GM18502 (cell line): ENCODE data around the gene OCA2.
"Not testable (repeated sequence)": the region's sequence is repeated elsewhere in the genome, so short reads cannot be mapped to it uniquely, and the experiment has no call there.

Experiments used
- ATAC-seq: cut with Tn5 transposase; IDR thresholded peaks from one replicate; pipeline ENCODE4 v1.9.1; 2021; ENCODE audit warnings: mild to moderate bottlenecking; ENCODE audit not compliant: unreplicated experiment, poor library complexity

The OCA2 gene

DNA sequence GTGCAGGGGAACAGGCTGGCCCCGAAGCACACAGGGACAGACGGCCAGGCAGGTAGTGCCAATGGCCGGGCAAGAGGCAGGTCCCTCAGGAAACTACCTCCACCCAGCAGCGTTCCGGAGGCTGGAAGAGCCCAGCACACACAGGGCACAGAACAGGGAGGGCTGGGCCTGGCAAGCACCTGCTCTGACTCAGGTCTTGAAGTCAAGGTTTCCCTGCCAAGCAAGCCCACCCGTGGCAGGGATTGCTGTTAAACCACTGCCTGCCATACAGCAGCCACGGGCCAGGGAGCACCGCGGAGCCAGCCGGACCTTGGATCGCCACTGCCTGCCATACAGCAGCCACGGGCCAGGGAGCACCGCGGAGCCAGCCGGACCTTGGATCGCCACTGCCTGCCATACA lies 22.5 kb upstream of the OCA2 start:
- not testable (repeated sequence) for ATAC-seq

DNA sequence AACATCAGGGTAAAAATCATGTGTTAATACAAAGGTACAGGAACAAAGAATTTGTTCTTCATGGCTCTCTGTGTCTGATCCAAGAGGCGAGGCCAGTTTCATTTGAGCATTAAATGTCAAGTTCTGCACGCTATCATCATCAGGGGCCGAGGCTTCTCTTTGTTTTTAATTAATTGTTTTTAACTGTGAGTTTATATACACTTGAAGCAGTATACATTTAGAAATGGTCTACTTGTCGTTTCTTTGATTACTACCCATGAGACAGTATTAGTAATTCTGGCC lies 21.2 kb upstream of the OCA2 start:
- no peak for ATAC-seq

DNA sequence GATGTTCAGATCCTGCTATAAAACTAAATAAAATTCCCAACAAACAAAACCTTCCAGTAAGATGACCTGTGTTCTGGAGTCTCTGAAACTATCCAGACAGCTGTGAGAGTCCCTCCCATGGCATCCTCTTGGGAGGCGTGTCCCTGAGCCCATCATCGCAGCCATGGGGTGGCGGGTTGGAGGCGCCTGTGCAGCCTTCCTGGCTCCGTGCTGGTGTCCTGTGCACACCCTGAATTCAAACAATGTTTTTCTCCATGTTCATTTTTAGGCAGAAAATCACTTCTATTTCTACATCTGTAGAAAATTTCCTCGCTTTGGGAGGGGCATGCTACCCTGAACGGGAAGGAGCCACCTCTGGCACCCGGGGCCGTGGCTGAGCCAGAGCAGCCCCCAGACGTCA lies 19.4 kb upstream of the OCA2 start:
- no peak for ATAC-seq

DNA sequence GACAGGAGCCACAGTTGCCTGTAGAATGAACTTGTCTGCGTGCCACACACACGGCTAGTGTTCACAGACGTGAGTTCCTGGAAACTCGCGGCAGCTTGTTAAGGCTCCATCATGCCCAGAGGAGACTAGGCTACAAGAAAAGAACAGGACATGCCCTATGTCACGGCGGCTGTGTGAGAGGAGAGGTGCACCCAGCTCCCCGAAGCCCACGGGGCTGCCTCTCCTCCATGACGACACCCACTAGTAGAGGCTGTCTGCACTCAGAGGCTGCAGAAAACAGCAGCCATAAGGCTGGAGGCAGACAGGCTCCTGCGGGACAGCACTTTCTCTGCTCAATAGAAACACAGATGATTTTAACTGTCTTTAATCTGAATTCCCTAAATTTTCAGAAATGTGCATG lies 19.0 kb upstream of the OCA2 start:
- ATAC-seq: no peak

DNA sequence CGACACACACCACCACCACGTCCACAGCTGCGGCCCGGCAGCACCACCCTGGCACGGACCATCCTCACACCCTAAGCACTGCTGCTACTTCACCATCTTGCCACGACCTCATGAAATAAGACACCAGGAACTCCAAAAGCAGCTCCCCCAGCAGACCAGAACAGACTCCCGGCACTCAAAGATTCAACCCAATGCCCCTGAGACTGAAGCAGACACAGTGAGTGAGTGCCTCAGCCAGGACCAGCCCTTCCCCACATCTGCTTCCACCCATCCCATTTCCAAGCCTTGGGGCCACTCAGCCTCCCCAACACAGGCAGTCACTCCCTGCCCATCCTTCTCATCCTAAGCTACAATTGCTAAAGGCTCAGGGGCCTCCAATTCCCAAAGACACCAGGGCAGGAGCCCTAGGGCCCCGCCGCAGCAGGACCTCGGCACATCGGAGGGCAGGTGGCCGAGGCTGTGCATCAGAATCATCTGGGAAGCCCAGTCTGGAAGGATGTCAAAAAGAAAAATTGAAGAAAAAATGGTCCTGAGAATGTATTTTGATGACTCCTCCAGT lies 18.4 kb upstream of the OCA2 start:
- ATAC-seq: no peak

DNA sequence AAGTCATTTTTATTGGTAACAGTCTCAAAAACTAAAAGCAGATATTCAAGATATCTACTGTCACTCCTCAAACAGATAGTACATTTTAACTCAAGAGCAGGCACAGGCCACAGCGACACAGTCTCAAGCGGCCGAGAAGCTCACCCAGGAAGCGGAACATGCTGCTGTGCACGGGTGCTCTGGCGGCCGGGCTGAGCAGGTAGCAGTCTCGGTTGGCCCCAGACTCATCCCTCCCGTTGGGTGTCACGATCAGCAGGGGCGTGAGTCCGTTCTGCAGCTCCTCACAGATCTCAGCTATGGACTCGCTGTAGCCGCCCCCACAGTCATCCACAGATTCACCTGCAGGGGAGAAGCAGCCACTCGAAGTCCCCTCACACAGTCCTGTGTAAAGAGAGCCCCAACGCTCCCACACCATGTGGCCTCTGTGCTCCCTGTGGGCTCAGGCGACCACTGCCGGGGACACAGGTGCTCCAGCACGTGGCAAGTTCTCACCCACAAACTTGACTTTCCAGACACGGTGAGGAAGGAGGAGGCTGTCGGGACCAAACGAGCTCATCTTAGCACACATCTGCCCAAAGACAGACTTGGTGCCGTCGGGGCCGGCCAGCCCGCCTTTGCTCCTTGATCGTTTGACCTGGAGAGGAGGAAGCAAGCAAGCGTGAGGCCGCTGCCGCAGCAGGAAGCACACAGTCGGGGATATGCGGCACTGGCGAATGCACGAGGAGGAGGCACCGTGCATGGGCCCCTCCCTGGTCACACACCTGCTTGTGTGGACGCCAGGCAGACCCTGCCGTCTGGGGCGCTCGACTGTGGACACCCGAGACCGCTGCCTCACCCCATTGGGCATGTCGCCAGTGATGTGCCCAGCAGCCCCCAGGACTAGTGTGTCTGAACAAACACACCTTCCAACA lies 17.7 kb upstream of the OCA2 start:
- no peak for ATAC-seq

DNA sequence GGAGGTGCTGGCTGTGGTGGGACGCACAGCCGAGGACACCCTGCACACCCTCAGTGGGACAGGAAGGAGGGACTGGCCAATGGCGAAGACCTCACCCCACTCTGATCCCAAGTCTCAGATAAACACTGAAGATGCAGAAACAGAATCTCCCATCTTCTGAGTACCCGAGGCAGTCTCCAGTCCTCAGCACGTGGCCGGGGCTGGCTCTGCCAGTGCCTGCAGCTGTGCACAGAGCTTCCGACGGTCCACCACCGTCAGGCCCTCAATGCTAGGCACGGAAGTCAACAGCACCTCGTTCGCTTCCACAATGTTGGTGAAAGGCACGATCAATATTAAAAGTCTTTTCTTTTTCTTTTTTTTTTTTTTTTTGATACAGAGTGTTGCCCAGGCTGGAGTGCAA lies 16.8 kb upstream of the OCA2 start:
- ATAC-seq: no peak

DNA sequence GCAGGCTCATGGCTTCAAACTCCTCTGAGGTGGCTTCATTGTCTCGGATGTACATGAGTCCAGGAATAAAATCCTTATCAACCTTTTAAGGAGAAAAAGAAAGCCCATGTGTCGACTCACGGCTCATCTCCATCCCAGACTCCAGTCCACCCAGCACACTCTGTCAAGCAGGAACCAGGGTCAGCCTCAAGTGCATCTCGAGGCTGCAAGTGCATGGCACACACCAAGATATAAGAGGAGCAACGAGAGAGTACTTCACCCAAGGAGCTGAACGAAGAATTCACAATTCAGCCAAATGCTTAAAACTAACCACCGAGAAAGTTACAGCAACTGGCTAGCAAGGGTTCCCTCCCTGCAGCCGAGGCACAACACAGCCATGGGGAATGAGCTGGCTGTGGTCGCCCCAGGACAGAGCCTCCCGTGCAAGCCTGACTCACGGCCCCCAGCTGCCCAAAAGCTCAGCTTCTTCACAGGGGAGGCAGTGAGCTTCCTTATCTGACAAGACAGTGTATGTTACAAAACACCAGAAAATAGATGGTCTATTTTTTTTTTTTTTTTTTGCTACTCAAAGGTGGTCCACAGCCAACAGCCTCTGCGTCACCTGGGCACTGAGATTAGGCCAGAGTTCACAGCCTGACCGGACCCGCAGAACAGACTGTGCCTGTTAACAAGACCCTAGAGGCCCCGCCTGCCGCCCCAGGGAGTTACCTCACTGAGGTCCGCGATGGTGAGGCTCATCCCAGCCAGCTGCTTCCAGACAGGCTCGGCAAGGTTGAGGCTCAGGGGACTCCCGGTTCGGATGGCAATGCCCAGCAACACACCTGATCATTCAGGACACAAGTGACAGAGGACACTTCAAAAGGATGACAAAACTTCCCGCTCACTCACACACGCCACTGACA lies 15.9 kb upstream of the OCA2 start:
- no peak for ATAC-seq

DNA sequence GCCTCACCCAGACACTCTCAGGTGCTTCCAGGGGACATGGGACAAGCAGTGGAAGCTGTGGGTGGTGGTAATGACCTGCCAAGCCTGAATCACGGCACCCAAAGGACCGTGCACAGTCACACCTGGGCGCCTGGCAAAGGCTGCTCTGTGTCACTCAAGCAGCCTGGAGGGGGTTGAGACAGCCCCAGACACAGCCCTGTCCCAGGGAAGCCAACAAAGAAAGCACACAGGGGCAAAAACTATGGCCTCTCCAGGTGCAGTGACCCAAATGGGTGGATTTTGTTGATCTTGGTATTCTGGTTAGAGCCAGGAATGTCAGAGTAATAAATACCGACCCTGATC lies 15.0 kb upstream of the OCA2 start:
- no peak for ATAC-seq

DNA sequence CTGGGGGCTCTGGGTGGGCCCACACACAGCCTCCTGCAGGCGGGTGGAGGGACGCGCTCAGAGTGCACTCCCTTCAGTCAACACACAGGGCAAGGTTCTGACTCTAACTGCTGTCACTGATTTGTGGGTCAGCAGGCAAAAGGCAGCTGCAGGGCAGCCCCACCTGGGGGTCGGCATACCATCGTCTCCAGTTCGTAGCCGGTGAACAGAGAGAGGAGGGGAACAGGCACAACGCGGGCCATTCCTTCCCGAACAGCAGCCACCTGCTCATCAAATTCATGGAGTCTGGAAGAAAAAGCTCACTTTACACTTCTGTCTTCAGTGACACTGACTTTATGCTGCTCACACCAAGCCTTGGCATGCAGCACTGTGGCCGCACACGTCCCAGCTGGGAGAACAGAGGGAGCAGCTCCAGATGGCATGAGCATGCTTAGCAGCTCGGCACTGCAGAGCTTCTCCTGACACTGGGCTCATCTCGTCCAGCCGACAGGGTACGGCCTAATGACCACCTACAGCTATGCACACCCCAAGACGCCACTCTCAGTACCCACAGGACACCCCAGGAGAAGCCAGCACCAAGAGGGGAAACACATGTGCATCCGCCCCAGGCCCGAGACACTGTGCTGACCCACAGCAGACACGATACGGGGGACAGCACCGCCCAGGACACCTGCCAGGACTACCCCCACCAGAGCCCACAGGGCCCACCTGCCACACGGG lies 14.4 kb upstream of the OCA2 start:
- ATAC-seq: no peak

DNA sequence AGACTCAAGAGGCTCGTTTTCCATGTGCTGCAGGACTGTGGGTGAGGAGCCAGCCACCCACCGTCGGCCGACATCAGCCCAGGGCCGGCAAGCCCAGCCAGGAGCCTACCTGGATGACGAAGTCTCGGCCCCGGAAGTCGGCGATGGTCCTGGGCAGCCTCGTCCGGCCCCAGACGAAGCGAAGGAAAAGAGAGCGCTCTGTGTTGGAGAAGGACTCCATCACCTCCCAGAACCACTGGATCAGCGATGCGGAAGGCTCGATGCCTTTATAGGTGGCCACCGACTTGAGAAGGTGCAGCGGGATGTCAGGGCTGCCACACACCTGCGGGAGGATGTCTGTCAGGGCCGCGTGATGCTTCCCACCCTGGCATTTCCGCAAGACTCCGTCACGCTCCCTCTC lies 13.8 kb upstream of the OCA2 start:
- ATAC-seq: no peak

DNA sequence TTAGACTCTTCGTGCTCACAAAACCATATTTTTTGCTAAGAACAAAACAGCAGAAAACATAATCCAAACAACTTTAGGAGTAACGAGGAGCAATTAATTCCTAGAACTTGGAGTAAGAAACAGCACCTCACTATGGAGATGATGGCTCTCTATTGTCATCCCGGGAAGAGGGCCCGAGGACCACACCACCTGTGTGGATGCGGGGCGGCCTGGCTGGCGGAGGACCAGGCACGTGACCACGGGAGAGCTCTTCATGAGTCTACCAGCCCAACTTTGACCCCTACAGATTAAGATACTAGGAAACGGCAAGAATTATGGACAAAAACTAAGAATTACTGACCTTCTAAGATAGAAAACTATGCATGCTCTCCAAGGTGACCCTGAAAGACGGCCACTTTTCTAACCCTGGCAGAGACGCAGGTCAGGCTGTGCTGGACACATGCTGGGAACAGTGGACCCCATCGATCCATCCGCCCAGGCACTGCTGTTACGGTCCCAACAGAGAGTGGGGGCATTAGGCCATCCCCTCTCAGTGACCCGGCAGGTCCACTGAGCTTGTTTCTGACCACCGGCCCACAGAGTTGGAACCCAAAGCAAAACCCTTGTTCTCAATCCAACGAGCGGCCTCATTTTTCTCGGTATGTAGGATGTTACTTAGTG lies 13.1 kb upstream of the OCA2 start:
- no peak for ATAC-seq

DNA sequence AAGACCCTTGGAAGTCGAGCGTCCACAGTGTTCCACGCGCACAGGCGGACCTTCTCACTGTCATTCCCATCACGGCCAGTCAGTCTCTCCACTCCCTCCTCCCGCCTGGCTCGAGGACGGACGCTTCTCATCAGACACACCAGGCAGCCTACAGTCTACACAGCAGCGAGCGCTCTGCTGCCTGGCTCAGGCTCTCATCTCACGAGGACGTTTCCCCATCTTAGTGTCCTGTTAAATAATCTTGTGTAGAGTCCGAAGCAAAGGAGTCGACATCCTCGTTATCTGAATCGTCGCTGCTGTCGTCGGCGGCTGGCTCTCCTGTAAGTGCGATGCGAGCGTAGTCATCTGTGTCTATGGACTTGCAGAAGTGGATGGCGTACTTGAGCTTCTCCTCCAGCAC lies 12.4 kb upstream of the OCA2 start:
- no peak for ATAC-seq

DNA sequence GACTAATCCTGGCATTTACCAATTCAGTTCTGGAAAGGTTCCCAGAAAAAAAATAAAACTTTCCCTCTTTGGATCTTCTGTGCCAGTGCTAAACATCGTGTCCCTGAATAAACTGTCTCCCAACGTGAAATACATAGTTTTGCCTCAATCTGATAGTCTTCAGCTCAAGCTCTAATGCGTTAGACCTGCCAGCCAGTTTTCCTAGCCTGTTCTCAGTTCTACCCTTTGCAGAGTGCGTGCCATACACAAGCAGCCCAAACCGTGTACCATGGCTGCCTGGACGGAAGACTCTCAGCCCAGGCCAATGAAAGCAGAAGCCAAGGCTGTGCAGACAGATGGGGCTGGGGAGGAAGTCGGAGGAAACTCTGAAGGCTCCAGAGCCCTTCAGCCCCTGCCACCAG lies 11.4 kb upstream of the OCA2 start:
- no peak for ATAC-seq

DNA sequence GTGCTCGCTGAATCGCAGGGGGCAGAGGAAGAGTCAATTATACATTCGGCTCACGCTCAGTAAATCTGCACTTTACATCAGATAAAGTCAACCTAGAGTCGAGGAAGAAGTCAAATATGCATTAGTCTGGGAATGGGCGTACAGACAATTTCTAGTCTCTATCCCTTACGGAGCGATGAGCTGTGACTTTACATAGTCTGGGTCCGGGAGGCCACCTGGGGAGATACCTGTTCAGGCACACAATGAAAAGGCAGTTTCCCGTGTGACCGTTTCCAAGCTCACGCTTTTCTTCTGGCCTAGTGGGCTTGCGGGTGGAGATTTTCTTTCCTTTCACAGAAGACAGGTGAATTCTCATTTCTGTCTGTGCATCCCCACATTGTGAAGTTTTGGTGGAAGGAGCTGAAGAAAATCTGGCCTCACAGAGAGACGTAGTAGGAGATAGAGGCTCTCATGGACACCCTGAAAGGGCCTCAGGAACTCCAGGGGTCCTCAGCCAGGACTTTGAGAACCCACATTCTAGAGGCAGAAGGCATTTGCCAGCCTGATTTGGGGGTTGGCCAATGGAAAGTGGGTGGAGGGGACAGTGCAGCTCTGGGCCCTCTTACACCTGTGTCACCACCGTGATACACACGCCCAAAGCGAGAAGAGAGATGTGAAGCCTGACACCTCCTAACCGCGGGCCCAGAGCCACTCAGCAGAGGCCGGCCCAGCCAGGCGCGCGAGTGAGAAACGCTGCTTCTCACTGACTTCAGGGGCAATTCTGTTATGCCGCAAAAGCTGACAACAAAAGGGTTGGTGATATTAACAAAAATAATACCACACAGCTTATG lies 10.7 kb upstream of the OCA2 start:
- ATAC-seq: no peak

DNA sequence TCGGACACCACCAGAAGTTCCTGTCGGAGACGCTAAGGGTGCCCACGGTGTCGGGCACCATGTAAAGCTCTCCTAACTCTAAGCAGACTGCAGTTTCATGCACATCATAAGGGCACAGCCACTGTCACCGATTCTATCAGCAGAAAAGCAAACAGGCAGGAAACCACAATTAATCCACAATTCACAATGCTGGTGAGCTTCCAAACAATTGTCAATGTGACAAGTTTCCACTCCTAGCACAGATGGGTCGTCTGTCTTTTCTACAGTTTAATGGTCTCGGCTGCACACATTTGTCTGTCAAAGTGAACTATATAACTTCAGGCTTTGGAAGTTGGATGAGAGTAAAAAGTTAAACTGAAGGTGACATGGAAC lies 8.8 kb upstream of the OCA2 start:
- no peak for ATAC-seq

DNA sequence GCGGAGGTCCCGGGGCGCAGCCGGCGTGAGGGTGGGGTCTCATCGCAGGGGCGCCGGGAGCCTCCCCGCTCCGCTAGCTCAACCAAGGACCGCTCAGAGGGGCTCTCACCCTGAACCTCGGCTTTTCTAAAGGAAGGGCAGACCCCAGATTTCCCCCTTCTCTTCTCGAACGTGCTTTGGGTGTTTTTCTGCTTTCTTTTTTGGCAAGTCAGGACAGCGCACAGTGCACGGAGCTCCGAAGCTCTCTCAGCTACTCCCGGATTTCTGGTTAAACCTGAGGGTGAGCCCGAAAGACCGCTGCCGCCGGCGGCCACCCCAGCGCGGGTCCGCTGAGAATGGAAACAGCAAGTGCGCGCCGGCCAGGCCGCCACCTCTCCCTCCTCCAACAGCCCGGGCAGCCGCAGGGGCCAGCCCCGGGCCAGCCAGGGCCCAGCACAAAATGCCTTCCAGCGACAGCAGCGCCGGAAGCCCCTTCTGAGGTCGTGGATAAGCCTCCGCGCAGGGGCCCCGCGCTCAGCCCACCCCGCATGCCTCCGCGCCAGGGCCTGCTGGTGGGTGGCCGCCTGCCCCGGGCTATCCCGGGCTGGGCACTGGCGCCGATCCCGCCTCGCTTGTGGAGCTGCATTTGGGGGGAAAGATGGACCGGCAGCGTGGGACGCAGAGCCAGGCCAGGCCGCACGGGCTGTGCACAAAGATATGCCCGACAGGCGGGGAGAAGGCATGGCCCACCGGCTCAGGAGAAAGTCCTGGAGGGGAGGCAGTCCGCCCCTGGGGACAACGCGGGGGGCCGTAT lies 8.2 kb upstream of the OCA2 start:
- no peak for ATAC-seq

DNA sequence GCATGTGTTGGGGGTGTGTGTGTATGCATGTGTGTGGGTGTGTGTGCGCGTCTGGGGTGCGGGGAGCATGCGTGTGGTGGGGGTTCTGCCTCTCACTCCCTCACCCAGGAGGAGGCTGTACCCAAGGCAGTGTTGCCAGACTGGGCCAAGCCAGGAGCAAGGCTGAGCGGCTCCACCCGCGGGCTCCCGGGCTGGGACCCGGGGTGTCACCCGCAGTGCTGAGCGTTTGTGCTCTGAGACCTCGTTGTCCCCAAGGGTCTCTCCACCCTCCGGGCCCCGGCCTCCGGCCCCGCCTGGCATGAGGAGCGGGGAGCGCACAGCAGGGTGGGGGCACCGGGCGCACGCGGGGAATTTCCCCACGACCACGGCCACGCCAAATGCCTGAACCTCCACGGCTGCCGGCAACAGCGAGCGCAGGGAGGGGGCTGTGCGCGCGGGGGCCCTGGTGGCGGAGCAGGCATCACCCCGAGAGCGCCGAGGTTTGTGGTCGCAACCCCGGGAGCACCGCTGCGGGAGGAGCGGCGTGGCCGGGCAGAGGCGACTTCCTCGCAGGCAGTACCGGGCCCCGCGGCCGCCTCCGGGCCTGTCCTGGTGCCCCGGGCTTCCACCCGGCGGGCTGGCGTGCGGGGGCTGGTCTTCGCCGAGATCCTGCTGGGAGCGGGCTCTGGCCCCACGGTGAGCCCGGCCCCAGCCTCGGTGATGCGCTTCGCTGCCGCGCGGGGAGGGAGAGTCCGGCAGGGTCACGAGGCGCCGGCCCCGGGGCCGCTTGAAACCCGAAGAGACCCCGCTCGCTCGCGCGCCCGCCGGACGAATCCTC lies 7.4 kb upstream of the OCA2 start:
- ATAC-seq: no peak
